ENCODE results near the gene BPIFB2.

Gene BPIFB2

GRCh38 chr20:32993496-32994050 lies 13.9 kb upstream of the BPIFB2 start:
- in situ Hi-C loops (cut with MboI; ENCODE audit: low pct_unique_long_range_greater_than_20kb, low sequenced_read_pairs, unreplicated experiment) = no loop called here
- no peak for TF ChIP-seq CTCF (IDR thresholded peaks at IDR 0.05; ENCODE audit: extremely low read depth, insufficient read depth, missing control alignments)
- no peak for DNase-seq (ENCODE audit: low spot score)

GRCh38 chr20:32995802-32996201 lies 11.7 kb upstream of the BPIFB2 start:
- no peak for DNase-seq (ENCODE audit: low spot score)
- TF ChIP-seq CTCF (IDR thresholded peaks at IDR 0.05; ENCODE audit: extremely low read depth, insufficient read depth, missing control alignments) = peak; percentile 1
- in situ Hi-C loops (cut with MboI; ENCODE audit: low pct_unique_long_range_greater_than_20kb, low sequenced_read_pairs, unreplicated experiment) = no loop called here

GRCh38 chr20:32997431-32997830 lies 10.1 kb upstream of the BPIFB2 start:
- DNase-seq (ENCODE audit: low spot score) = no peak
- no peak for TF ChIP-seq CTCF (IDR thresholded peaks at IDR 0.05; ENCODE audit: extremely low read depth, insufficient read depth, missing control alignments)
- in situ Hi-C loops (cut with MboI; ENCODE audit: low pct_unique_long_range_greater_than_20kb, low sequenced_read_pairs, unreplicated experiment) = no loop called here

GRCh38 chr20:32999603-33000250 lies 7.8 kb upstream of the BPIFB2 start:
- TF ChIP-seq CTCF (IDR thresholded peaks at IDR 0.05; ENCODE audit: extremely low read depth, insufficient read depth, missing control alignments) = no peak
- in situ Hi-C loops (cut with MboI; ENCODE audit: low pct_unique_long_range_greater_than_20kb, low sequenced_read_pairs, unreplicated experiment) = no loop called here
- no peak for DNase-seq (ENCODE audit: low spot score)

GRCh38 chr20:33000802-33001466 lies 6.6 kb upstream of the BPIFB2 start:
- no peak for DNase-seq (ENCODE audit: low spot score)
- TF ChIP-seq CTCF (IDR thresholded peaks at IDR 0.05; ENCODE audit: extremely low read depth, insufficient read depth, missing control alignments) = no peak
- in situ Hi-C loops (cut with MboI; ENCODE audit: low pct_unique_long_range_greater_than_20kb, low sequenced_read_pairs, unreplicated experiment) = no loop called here

- DNase-seq (ENCODE audit: low spot score) = no peak
- no peak for TF ChIP-seq CTCF (IDR thresholded peaks at IDR 0.05; ENCODE audit: extremely low read depth, insufficient read depth, missing control alignments)
- in situ Hi-C loops (cut with MboI; ENCODE audit: low pct_unique_long_range_greater_than_20kb, low sequenced_read_pairs, unreplicated experiment) = no loop called here
These were observed 5.3 kb upstream of the BPIFB2 start for GRCh38 chr20:33002087-33002808.
